Measurements from ENCODE around the gene FHIP1B. TPM values are rescaled to one million over a fixed set of nuclear protein-coding genes. Genes with fewer than 3 reads are reported as not detected.

Gene FHIP1B
- polyA plus RNA-seq, 1 donor from 2014 or later, result 16.6 TPM

Other genes starting within 250 kb of the FHIP1B start
- gene OR52L1, start 247.7 kb downstream of the FHIP1B start, polyA plus RNA-seq (ENCODE audit: insufficient read depth, low read depth, low replicate concordance), result not detected
- not detected for gene OR56A4, start 227.7 kb downstream of the FHIP1B start, polyA plus RNA-seq (ENCODE audit: insufficient read depth, low read depth, low replicate concordance)
- gene OR56A1, start 203.9 kb downstream of the FHIP1B start, polyA plus RNA-seq (ENCODE audit: insufficient read depth, low read depth, low replicate concordance), result not detected
- gene OR56B4, start 127.0 kb downstream of the FHIP1B start, polyA plus RNA-seq (ENCODE audit: insufficient read depth, low read depth, low replicate concordance), result not detected
- not detected for gene OR52B2, start 64.3 kb downstream of the FHIP1B start, polyA plus RNA-seq (ENCODE audit: insufficient read depth, low read depth, low replicate concordance)
- not detected for gene OR52W1, start 35.4 kb downstream of the FHIP1B start, polyA plus RNA-seq (ENCODE audit: insufficient read depth, low read depth, low replicate concordance)
- gene C11orf42, start 29.1 kb downstream of the FHIP1B start, polyA plus RNA-seq (ENCODE audit: insufficient read depth, low read depth, low replicate concordance), result not detected
- 6.1 TPM for gene CNGA4, start 4.5 kb upstream of the FHIP1B start, polyA plus RNA-seq (ENCODE audit: insufficient read depth, low read depth, low replicate concordance)
- 20.3 TPM for gene CCKBR, start 25.2 kb upstream of the FHIP1B start, polyA plus RNA-seq (ENCODE audit: insufficient read depth, low read depth, low replicate concordance)
- 3.7 TPM for gene CAVIN3, start 85.9 kb upstream of the FHIP1B start, polyA plus RNA-seq (ENCODE audit: insufficient read depth, low read depth, low replicate concordance)
- 47.2 TPM for gene SMPD1, start 155.8 kb upstream of the FHIP1B start, polyA plus RNA-seq (ENCODE audit: insufficient read depth, low read depth, low replicate concordance)
- gene APBB1, start 184.5 kb upstream of the FHIP1B start, polyA plus RNA-seq (ENCODE audit: insufficient read depth, low read depth, low replicate concordance), result 200 TPM
- gene HPX, start 206.4 kb upstream of the FHIP1B start, polyA plus RNA-seq (ENCODE audit: insufficient read depth, low read depth, low replicate concordance), result 0.61 TPM
- gene TRIM3, start 239.3 kb upstream of the FHIP1B start, polyA plus RNA-seq (ENCODE audit: insufficient read depth, low read depth, low replicate concordance), result 16.5 TPM
- 45.9 TPM for gene ARFIP2, start 246.7 kb upstream of the FHIP1B start, polyA plus RNA-seq (ENCODE audit: insufficient read depth, low read depth, low replicate concordance)
- 16.2 TPM for gene TIMM10B, start 246.9 kb upstream of the FHIP1B start, polyA plus RNA-seq (ENCODE audit: insufficient read depth, low read depth, low replicate concordance)

All from brain (organoid and tissue), 1 donor.